Measurements from ENCODE around the gene MUC15. TPM values are rescaled to one million over a fixed set of nuclear protein-coding genes. Genes with fewer than 3 reads are reported as not detected.

MUC15 gene
- total RNA-seq, 1 experiment from 2014 or later, result not detected

- POLR2A ChIA-PET, result interaction anchor here (0.6 kb wide), 1 partner anchor 28 kb away, joined by 3 read pairs; no protein-coding TSS in a partner anchor
- CTCF ChIA-PET, result interaction anchor here (0.6 to 1.9 kb wide), 17 partner anchors 10 to 636 kb away, joined by 3 to 10 read pairs (median 4); no protein-coding TSS in a partner anchor
- H3K27ac Mint-ChIP-seq, result peak overlapping the region; percentile 33
- peak overlapping the region; percentile 82 for H3K4me3 Mint-ChIP-seq
- TF ChIP-seq ATF6 (CRISPR knock-in tag; IDR thresholded peaks at IDR 0.05), result no peak
- TF ChIP-seq ZNF396 (CRISPR knock-in tag; IDR thresholded peaks at IDR 0.05; ENCODE audit: borderline replicate concordance), result 0 out of 2 replicates have a peak, but pooled peaks have one; percentile 50
- TF ChIP-seq ZMAT4 (CRISPR knock-in tag; IDR thresholded peaks at IDR 0.05), result 0 out of 2 replicates have a peak, but pooled peaks have one; percentile 10
- no peak for TF ChIP-seq JAZF1 (CRISPR knock-in tag; IDR thresholded peaks at IDR 0.05)
- TF ChIP-seq ZNF423 (CRISPR knock-in tag; IDR thresholded peaks at IDR 0.05), result 0 out of 2 replicates have a peak, but pooled peaks have one; percentile 7
- 0 out of 2 replicates have a peak, but pooled peaks have one; percentile 70 for TF ChIP-seq ZSCAN18 (CRISPR knock-in tag; IDR thresholded peaks at IDR 0.05)
- no peaks in the 10 kb centered on the region for H3K9me3 Mint-ChIP-seq
- peak; percentile 92 for ATAC-seq
- H3K36me3 Mint-ChIP-seq, result no peaks in the 10 kb centered on the region
- peaks cover 84% of the 10 kb centered on the region for H3K27me3 Mint-ChIP-seq (ENCODE audit: low read depth)
- peaks cover 9% of the 10 kb centered on the region for H3K4me1 Mint-ChIP-seq
- peak; percentile 31 for DNase-seq (ENCODE audit: low spot score)
Observed at GRCh38 chr11:26522912-26523610, 49.0 kb downstream of the MUC15 start.

- Mint-ChIP-seq H3K27ac (no peak overlapping the region), H3K9me3 (no peaks in the 10 kb centered on the region), H3K27me3 (ENCODE audit: low read depth) (peaks cover 51% of the 10 kb centered on the region), H3K4me1 (peaks cover 9% of the 10 kb centered on the region), H3K36me3 (no peaks in the 10 kb centered on the region), H3K4me3 (no peak overlapping the region)
- TF ChIP-seq HMGA2 (CRISPR knock-in tag; IDR thresholded peaks at IDR 0.05), result no peak
- TF ChIP-seq PRDM15 (CRISPR knock-in tag; IDR thresholded peaks at IDR 0.05), result no peak
- no peak for TF ChIP-seq MYBL2 (CRISPR knock-in tag; IDR thresholded peaks at IDR 0.05)
- no peak for TF ChIP-seq MLX (CRISPR knock-in tag; IDR thresholded peaks at IDR 0.05)
- no peak for TF ChIP-seq SMAD4 (CRISPR knock-in tag; IDR thresholded peaks at IDR 0.05)
- no peak for TF ChIP-seq ATF1 (CRISPR knock-in tag; IDR thresholded peaks at IDR 0.05)
- no peak for TF ChIP-seq SOX15 (CRISPR knock-in tag; IDR thresholded peaks at IDR 0.05)
- no peak for DNase-seq (ENCODE audit: low spot score)
- ChIA-PET CTCF (no interaction called here), POLR2A (no interaction called here)
- no peak for ATAC-seq
Observed at GRCh38 chr11:26519469-26519868, 52.6 kb downstream of the MUC15 start.
